HepG2 (cell line): ENCODE data around the gene TSGA10IP. TPM values are rescaled to one million over a fixed set of nuclear protein-coding genes. Genes with fewer than 3 reads are reported as not detected.
A peak's percentile ranks its signal among the peaks of the same experiment; 100 is the strongest.

Source experiments
- ARNTL ChIP-seq: sonication (generic); formaldehyde crosslinking; IDR thresholded peaks from 2 replicates; pipeline ENCODE4 v1.4.0; 2020; ENCODE audit warnings: mild to moderate bottlenecking, missing genetic modification reagents
- BHLHE40 ChIP-seq: IDR thresholded peaks from 2 replicates; pipeline ENCODE4 v1.6.1; 2011; ENCODE audit warnings: low read length, improper control_type of control experiment
- HBP1 ChIP-seq: IDR thresholded peaks from 2 replicates; pipeline ENCODE4 v1.6.1; 2016; ENCODE audit warnings: low read depth, control low read depth
- IRF9 ChIP-seq: sonication (generic); formaldehyde crosslinking; IDR thresholded peaks from 2 replicates; pipeline ENCODE4 v1.8.0; 2022; ENCODE audit warnings: missing genetic modification reagents, mild to moderate bottlenecking, borderline replicate concordance
- IRX3 ChIP-seq: sonication (generic); formaldehyde crosslinking; IDR thresholded peaks from 2 replicates; pipeline ENCODE4 v1.8.1; 2023; ENCODE audit warnings: mild to moderate bottlenecking, low read depth, missing genetic modification reagents, borderline replicate concordance
- JUND ChIP-seq: sonication (generic); formaldehyde crosslinking; IDR thresholded peaks from 2 replicates; pipeline ENCODE4 v1.8.0; 2022; ENCODE audit warnings: mild to moderate bottlenecking, missing genetic modification reagents
- NFKB2 ChIP-seq: sonication (generic); formaldehyde crosslinking; IDR thresholded peaks from 2 replicates; pipeline ENCODE4 v1.4.0; 2020; ENCODE audit warnings: missing genetic modification reagents, borderline replicate concordance
- NFKBIZ ChIP-seq: IDR thresholded peaks from 2 replicates; pipeline ENCODE4 v1.6.1; 2018; ENCODE audit warnings: missing genetic modification reagents, missing compliant biosample characterization
- NRL ChIP-seq: sonication (generic); formaldehyde crosslinking; IDR thresholded peaks from 2 replicates; pipeline ENCODE4 v1.5.0; 2020; ENCODE audit warnings: missing genetic modification reagents, mild to moderate bottlenecking, moderate library complexity, borderline replicate concordance
- PREB ChIP-seq: sonication (generic); formaldehyde crosslinking; IDR thresholded peaks from 2 replicates; pipeline ENCODE4 v1.4.0; 2020; ENCODE audit warnings: missing genetic modification reagents
- RXRB ChIP-seq: IDR thresholded peaks from 2 replicates; pipeline ENCODE4 v1.6.1; 2016; ENCODE audit warnings: borderline replicate concordance, missing genetic modification reagents, missing compliant biosample characterization
- SP4 ChIP-seq: sonication (generic); formaldehyde crosslinking; IDR thresholded peaks from 2 replicates; pipeline ENCODE4 v1.8.1; 2023; ENCODE audit warnings: mild to moderate bottlenecking, missing genetic modification reagents
- TEAD3 ChIP-seq: optimal IDR thresholded peaks from 2 replicates; pipeline ENCODE3; 2016; ENCODE audit warnings: borderline replicate concordance
- TFDP2 ChIP-seq: sonication (generic); formaldehyde crosslinking; IDR thresholded peaks from 2 replicates; pipeline ENCODE4 v1.4.0; 2020; ENCODE audit warnings: missing genetic modification reagents
- TRIM24 ChIP-seq: sonication (generic); formaldehyde crosslinking; IDR thresholded peaks from 2 replicates; pipeline ENCODE4 v1.8.0; 2022; ENCODE audit warnings: mild to moderate bottlenecking, missing genetic modification reagents
- ZFP62 ChIP-seq: sonication (generic); formaldehyde crosslinking; IDR thresholded peaks from 2 replicates; pipeline ENCODE4 v1.4.0; 2020; ENCODE audit warnings: missing genetic modification reagents
- ZNF18 ChIP-seq: sonication (generic); formaldehyde crosslinking; IDR thresholded peaks from 2 replicates; pipeline ENCODE4 v1.8.0; 2022; ENCODE audit warnings: mild to moderate bottlenecking, missing genetic modification reagents; ENCODE audit not compliant: insufficient replicate concordance
- ZNF260 ChIP-seq: sonication (generic); formaldehyde crosslinking; IDR thresholded peaks from 2 replicates; pipeline ENCODE4 v1.4.0; 2020; ENCODE audit warnings: missing genetic modification reagents, low read depth, mild to moderate bottlenecking, borderline replicate concordance
- ZNF296 ChIP-seq: sonication (generic); formaldehyde crosslinking; conservative IDR thresholded peaks from 2 replicates; pipeline ENCODE4 v1.5.0; 2020; ENCODE audit warnings: mild to moderate bottlenecking, missing genetic modification reagents
- ZNF34 ChIP-seq: sonication (generic); formaldehyde crosslinking; IDR thresholded peaks from 2 replicates; pipeline ENCODE4 v1.4.0; 2020; ENCODE audit warnings: mild to moderate bottlenecking, missing genetic modification reagents, borderline replicate concordance
- ZNF496 ChIP-seq: sonication (generic); formaldehyde crosslinking; IDR thresholded peaks from 2 replicates; pipeline ENCODE4 v1.8.1; 2023; ENCODE audit warnings: mild to moderate bottlenecking, moderate library complexity, missing genetic modification reagents; ENCODE audit not compliant: insufficient replicate concordance
- ZNF564 ChIP-seq: sonication (generic); formaldehyde crosslinking; IDR thresholded peaks from 2 replicates; pipeline ENCODE4 v1.8.1; 2023; ENCODE audit warnings: mild to moderate bottlenecking, missing genetic modification reagents
- ZNF674 ChIP-seq: sonication (generic); formaldehyde crosslinking; IDR thresholded peaks from 2 replicates; pipeline ENCODE4 v1.5.0; 2020; ENCODE audit warnings: low read depth, mild to moderate bottlenecking, missing genetic modification reagents
- ZSCAN21 ChIP-seq: sonication (generic); formaldehyde crosslinking; IDR thresholded peaks from 2 replicates; pipeline ENCODE4 v1.8.0; 2022; ENCODE audit warnings: mild to moderate bottlenecking, missing genetic modification reagents, moderate library complexity, borderline replicate concordance
- polyA plus RNA-seq, 8 experiments: library from polyadenylated mRNA; depleted of rRNA in 3 of 8; stranded (reverse) in 7 of 8; unstranded in 1 of 8; fragments of >200 nt; fragmentation: Illumina TruSeq in 4 of 8; extraction: Trizol in 4 of 8; gene quantifications; 2 replicates each; pipeline versions ENCODE4 v1.2.1 to v1.2.3, GENCODE V29; 2011 to 2016; ENCODE audit warnings: low read depth in 4 of 8, missing spikeins in 1 of 8, mixed read lengths in 1 of 8; ENCODE audit not compliant: insufficient read depth in 1 of 8
- total RNA-seq, 5 experiments: library from RNA; depleted of rRNA; stranded (reverse); fragments of >200 nt; fragmentation: Illumina TruSeq; extraction: Trizol; gene quantifications; 2 replicates each; pipeline ENCODE4 v1.2.3, GENCODE V29; 2016; ENCODE audit warnings: low read depth in 1 of 5

The TSGA10IP gene
- total and polyA plus RNA-seq, 2 of the 13 experiments (the other 11 are each of a cell fraction or from before 2014, with no cell fraction given): not detected

- TF ChIP-seq NFKB2 (CRISPR knock-in tag) (0 out of 2 replicates have a peak, but pooled peaks have one; percentile 3), BHLHE40 (no peak), ZNF564 (CRISPR knock-in tag) (no peak), ZNF296 (CRISPR knock-in tag) (0 out of 2 replicates have a peak, but pooled peaks have one; percentile 26), TRIM24 (CRISPR knock-in tag) (no peak), ARNTL (CRISPR knock-in tag) (no peak), RXRB (0 out of 2 replicates have a peak, but pooled peaks have one; percentile 7), ZNF18 (CRISPR knock-in tag) (no peak), ZNF674 (CRISPR knock-in tag) (no peak), ZNF34 (no peak), NFKBIZ (CRISPR knock-in tag) (no peak), IRX3 (CRISPR knock-in tag) (no peak), JUND (no peak), ZSCAN21 (CRISPR knock-in tag) (no peak), TEAD3 (CRISPR knock-in tag) (no peak), ZNF496 (no peak), TFDP2 (CRISPR knock-in tag) (no peak), PREB (CRISPR knock-in tag) (no peak), IRF9 (no peak; the same call in 1 of the 2 replicates), NRL (CRISPR knock-in tag) (no peak), ZFP62 (CRISPR knock-in tag) (no peak), ZNF260 (no peak), SP4 (CRISPR knock-in tag) (no peak), HBP1 (no peak)
These were observed 25.5 kb upstream of the TSGA10IP start (continued) for GRCh38 chr11:65919573-65920371.
